ENCODE measurements around the gene PLCB1. TPM values are rescaled to one million over a fixed set of nuclear protein-coding genes. Genes with fewer than 3 reads are reported as not detected.
A peak's percentile ranks its signal among the peaks of the same experiment; 100 is the strongest.

The PLCB1 gene
- total RNA-seq, 1 experiment from 2014 or later, result 14.9 TPM

- in situ Hi-C loops (cut with HindIII; ENCODE audit: low pct_unique_long_range_greater_than_20kb, low sequenced_read_pairs), result no loop called here
- DNase-seq (ENCODE audit: low read depth, low spot score), result no peak
Measured at GRCh38 chr20:8662433-8662954, 530.4 kb downstream of the PLCB1 start.

- DNase-seq (ENCODE audit: low read depth, low spot score), result no peak
- in situ Hi-C loops (cut with HindIII; ENCODE audit: low pct_unique_long_range_greater_than_20kb, low sequenced_read_pairs), result no loop called here
Measured at GRCh38 chr20:8663424-8663823, 531.4 kb downstream of the PLCB1 start.

GRCh38 chr20:8664778-8665177 lies 532.7 kb downstream of the PLCB1 start:
- DNase-seq (ENCODE audit: low read depth, low spot score), result no peak
- in situ Hi-C loops (cut with HindIII; ENCODE audit: low pct_unique_long_range_greater_than_20kb, low sequenced_read_pairs), result no loop called here

- no peak for DNase-seq (ENCODE audit: low read depth, low spot score)
- in situ Hi-C loops (cut with HindIII; ENCODE audit: low pct_unique_long_range_greater_than_20kb, low sequenced_read_pairs), result no loop called here
Measured at GRCh38 chr20:8667306-8667705, 535.2 kb downstream of the PLCB1 start.

GRCh38 chr20:8670207-8670892 lies 538.3 kb downstream of the PLCB1 start:
- no peak for DNase-seq (ENCODE audit: low read depth, low spot score)
- in situ Hi-C loops (cut with HindIII; ENCODE audit: low pct_unique_long_range_greater_than_20kb, low sequenced_read_pairs), result no loop called here

GRCh38 chr20:8670893-8671215 lies 538.8 kb downstream of the PLCB1 start:
- in situ Hi-C loops (cut with HindIII; ENCODE audit: low pct_unique_long_range_greater_than_20kb, low sequenced_read_pairs), result no loop called here
- DNase-seq (ENCODE audit: low read depth, low spot score), result no peak

GRCh38 chr20:8671370-8671961 lies 539.4 kb downstream of the PLCB1 start:
- in situ Hi-C loops (cut with HindIII; ENCODE audit: low pct_unique_long_range_greater_than_20kb, low sequenced_read_pairs), result no loop called here
- DNase-seq (ENCODE audit: low read depth, low spot score), result no peak

- DNase-seq (ENCODE audit: low read depth, low spot score), result no peak
Measured at GRCh38 chr20:8673116-8673515, 541.0 kb downstream of the PLCB1 start.

GRCh38 chr20:8675896-8676295 lies 543.8 kb downstream of the PLCB1 start:
- no peak for DNase-seq (ENCODE audit: low read depth, low spot score)

More at GRCh38 chr20:8673116-8673515, 541.0 kb downstream of the PLCB1 start:
- in situ Hi-C loops (cut with HindIII; ENCODE audit: low pct_unique_long_range_greater_than_20kb, low sequenced_read_pairs), result no loop called here

GRCh38 chr20:8678098-8678776 lies 546.2 kb downstream of the PLCB1 start:
- no peak for DNase-seq (ENCODE audit: low read depth, low spot score)
- in situ Hi-C loops (cut with HindIII; ENCODE audit: low pct_unique_long_range_greater_than_20kb, low sequenced_read_pairs), result no loop called here

More at GRCh38 chr20:8675896-8676295, 543.8 kb downstream of the PLCB1 start:
- in situ Hi-C loops (cut with HindIII; ENCODE audit: low pct_unique_long_range_greater_than_20kb, low sequenced_read_pairs), result no loop called here

GRCh38 chr20:8689337-8689736 lies 557.3 kb downstream of the PLCB1 start:
- no peak for DNase-seq (ENCODE audit: low read depth, low spot score)
- in situ Hi-C loops (cut with HindIII; ENCODE audit: low pct_unique_long_range_greater_than_20kb, low sequenced_read_pairs), result no loop called here

- no peak for DNase-seq (ENCODE audit: low read depth, low spot score)
- in situ Hi-C loops (cut with HindIII; ENCODE audit: low pct_unique_long_range_greater_than_20kb, low sequenced_read_pairs), result no loop called here
Measured at GRCh38 chr20:8690074-8690473, 558.0 kb downstream of the PLCB1 start.

GRCh38 chr20:8693709-8694108 lies 561.6 kb downstream of the PLCB1 start:
- in situ Hi-C loops (cut with HindIII; ENCODE audit: low pct_unique_long_range_greater_than_20kb, low sequenced_read_pairs), result no loop called here
- DNase-seq (ENCODE audit: low read depth, low spot score), result peak; percentile 42

- in situ Hi-C loops (cut with HindIII; ENCODE audit: low pct_unique_long_range_greater_than_20kb, low sequenced_read_pairs), result no loop called here
- DNase-seq (ENCODE audit: low read depth, low spot score), result no peak
Measured at GRCh38 chr20:8700756-8701155, 568.7 kb downstream of the PLCB1 start.

- in situ Hi-C loops (cut with HindIII; ENCODE audit: low pct_unique_long_range_greater_than_20kb, low sequenced_read_pairs), result no loop called here
- no peak for DNase-seq (ENCODE audit: low read depth, low spot score)
Measured at GRCh38 chr20:8706961-8707700, 575.1 kb downstream of the PLCB1 start.

GRCh38 chr20:8709627-8710026 lies 577.6 kb downstream of the PLCB1 start:
- in situ Hi-C loops (cut with HindIII; ENCODE audit: low pct_unique_long_range_greater_than_20kb, low sequenced_read_pairs), result no loop called here
- no peak for DNase-seq (ENCODE audit: low read depth, low spot score)

GRCh38 chr20:8711501-8711900 lies 579.4 kb downstream of the PLCB1 start:
- in situ Hi-C loops (cut with HindIII; ENCODE audit: low pct_unique_long_range_greater_than_20kb, low sequenced_read_pairs), result no loop called here
- DNase-seq (ENCODE audit: low read depth, low spot score), result no peak

- DNase-seq (ENCODE audit: low read depth, low spot score), result no peak
- in situ Hi-C loops (cut with HindIII; ENCODE audit: low pct_unique_long_range_greater_than_20kb, low sequenced_read_pairs), result no loop called here
Measured at GRCh38 chr20:8714206-8714605, 582.1 kb downstream of the PLCB1 start.
